ENCODE data around the gene ALDH4A1. TPM values are rescaled to one million over a fixed set of nuclear protein-coding genes. Genes with fewer than 3 reads are reported as not detected.

ALDH4A1 gene
- total RNA-seq, 1 experiment from 2014 or later, result 31.0 TPM

DNA sequence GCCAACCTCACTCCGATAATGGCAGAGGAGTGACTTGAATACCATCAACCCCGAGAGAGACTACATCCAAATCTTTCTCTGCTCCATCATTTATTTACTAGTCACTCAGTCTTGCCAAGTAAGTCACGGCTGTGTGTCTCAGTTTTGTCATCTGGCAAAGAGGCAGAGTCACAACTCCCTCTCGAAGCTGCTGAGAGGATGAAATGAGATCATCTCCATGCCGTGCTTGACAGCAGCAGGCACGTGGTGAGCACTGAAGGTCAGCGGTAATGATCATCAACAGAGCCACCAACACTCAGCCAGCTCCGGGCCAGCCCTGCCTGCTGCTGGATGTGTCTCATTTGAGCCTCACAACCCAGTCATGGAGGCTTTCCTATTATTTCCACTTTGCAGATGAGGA is 19.9 kb downstream of the ALDH4A1 start:
- ATAC-seq (no peak), DNase-seq (ENCODE audit: low spot score) (no peak)
- peaks cover 6% of the 10 kb centered on the region; the same call in 1 of the 2 replicates for H3K36me3 Mint-ChIP-seq
- no peak overlapping the region for H3K4me3 Mint-ChIP-seq
- CTCF ChIA-PET, result interaction anchor here (2.8 kb wide), 1 partner anchor 11 kb away, joined by 19 read pairs; no protein-coding TSS in a partner anchor
- H3K27ac Mint-ChIP-seq, result no peak overlapping the region
- H3K9me3 Mint-ChIP-seq, result no peaks in the 10 kb centered on the region
- no peaks in the 10 kb centered on the region; the same call in 1 of the 2 replicates for H3K4me1 Mint-ChIP-seq
- TF ChIP-seq SMAD3 (CRISPR knock-in tag; IDR thresholded peaks at IDR 0.05; ENCODE audit: borderline replicate concordance) (no peak), NFYB (CRISPR knock-in tag; conservative IDR thresholded peaks at IDR 0.05; ENCODE audit: low read depth) (no peak), FOXJ3 (CRISPR knock-in tag; IDR thresholded peaks at IDR 0.05; ENCODE audit: borderline replicate concordance) (no peak), CBFB (CRISPR knock-in tag; IDR thresholded peaks at IDR 0.05; ENCODE audit: low read depth) (no peak), E2F5 (CRISPR knock-in tag; IDR thresholded peaks at IDR 0.05) (no peak), MYBL2 (CRISPR knock-in tag; IDR thresholded peaks at IDR 0.05) (no peak), NFE2L1 (CRISPR knock-in tag; IDR thresholded peaks at IDR 0.05) (no peak), ZNF512 (CRISPR knock-in tag; IDR thresholded peaks at IDR 0.05; ENCODE audit: borderline replicate concordance) (no peak), ZNF317 (CRISPR knock-in tag; IDR thresholded peaks at IDR 0.05; ENCODE audit: borderline replicate concordance, low read depth) (no peak), ZNF396 (CRISPR knock-in tag; IDR thresholded peaks at IDR 0.05; ENCODE audit: borderline replicate concordance) (no peak), SOX15 (CRISPR knock-in tag; IDR thresholded peaks at IDR 0.05) (no peak), TCF7 (CRISPR knock-in tag; IDR thresholded peaks at IDR 0.05; ENCODE audit: low read depth) (no peak), TEAD4 (CRISPR knock-in tag; IDR thresholded peaks at IDR 0.05) (no peak), FOXP1 (CRISPR knock-in tag; IDR thresholded peaks at IDR 0.05; ENCODE audit: borderline replicate concordance) (no peak)
- TF ChIP-seq, protein P1, sequence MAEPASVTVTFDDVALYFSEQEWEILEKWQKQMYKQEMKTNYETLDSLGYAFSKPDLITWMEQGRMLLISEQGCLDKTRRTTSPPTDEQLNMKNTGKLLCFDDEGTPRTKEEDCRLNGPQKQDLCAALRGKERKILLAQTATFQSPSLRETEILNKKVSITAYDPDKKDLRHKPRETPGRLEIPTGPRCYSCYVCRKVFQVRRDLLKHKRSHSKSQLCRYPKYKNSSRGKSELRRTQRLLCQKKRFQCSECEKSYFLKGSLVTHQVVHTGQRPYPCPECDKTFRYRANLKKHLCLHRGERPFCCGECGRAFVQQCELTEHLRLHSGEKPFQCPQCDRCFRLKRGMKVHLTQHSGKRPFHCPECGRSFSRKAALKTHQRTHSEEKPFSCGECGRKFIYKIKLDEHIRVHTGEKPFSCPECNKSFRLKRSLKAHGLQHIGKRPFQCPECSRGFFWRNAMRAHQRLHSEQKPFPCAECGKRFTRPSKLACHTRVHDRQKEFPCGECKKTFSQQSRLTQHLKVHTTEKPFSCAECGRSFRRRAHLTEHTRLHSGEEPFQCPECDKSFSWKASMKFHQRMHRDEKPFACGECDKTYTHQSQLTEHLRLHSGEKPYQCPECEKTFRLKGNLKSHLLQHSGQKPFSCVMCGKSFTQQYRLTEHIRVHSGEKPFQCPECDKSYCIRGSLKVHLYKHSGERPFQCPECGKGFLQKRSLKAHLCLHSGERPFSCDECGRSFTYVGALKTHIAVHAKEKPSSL (CRISPR knock-in tag; conservative IDR thresholded peaks at IDR 0.05), result no peak
- TF ChIP-seq, protein P2, sequence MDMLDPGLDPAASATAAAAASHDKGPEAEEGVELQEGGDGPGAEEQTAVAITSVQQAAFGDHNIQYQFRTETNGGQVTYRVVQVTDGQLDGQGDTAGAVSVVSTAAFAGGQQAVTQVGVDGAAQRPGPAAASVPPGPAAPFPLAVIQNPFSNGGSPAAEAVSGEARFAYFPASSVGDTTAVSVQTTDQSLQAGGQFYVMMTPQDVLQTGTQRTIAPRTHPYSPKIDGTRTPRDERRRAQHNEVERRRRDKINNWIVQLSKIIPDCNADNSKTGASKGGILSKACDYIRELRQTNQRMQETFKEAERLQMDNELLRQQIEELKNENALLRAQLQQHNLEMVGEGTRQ (CRISPR knock-in tag; IDR thresholded peaks at IDR 0.05), result no peak
- TF ChIP-seq, protein P3, sequence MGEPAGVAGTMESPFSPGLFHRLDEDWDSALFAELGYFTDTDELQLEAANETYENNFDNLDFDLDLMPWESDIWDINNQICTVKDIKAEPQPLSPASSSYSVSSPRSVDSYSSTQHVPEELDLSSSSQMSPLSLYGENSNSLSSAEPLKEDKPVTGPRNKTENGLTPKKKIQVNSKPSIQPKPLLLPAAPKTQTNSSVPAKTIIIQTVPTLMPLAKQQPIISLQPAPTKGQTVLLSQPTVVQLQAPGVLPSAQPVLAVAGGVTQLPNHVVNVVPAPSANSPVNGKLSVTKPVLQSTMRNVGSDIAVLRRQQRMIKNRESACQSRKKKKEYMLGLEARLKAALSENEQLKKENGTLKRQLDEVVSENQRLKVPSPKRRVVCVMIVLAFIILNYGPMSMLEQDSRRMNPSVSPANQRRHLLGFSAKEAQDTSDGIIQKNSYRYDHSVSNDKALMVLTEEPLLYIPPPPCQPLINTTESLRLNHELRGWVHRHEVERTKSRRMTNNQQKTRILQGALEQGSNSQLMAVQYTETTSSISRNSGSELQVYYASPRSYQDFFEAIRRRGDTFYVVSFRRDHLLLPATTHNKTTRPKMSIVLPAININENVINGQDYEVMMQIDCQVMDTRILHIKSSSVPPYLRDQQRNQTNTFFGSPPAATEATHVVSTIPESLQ (CRISPR knock-in tag; IDR thresholded peaks at IDR 0.05), result no peak
- TF ChIP-seq, protein P4, sequence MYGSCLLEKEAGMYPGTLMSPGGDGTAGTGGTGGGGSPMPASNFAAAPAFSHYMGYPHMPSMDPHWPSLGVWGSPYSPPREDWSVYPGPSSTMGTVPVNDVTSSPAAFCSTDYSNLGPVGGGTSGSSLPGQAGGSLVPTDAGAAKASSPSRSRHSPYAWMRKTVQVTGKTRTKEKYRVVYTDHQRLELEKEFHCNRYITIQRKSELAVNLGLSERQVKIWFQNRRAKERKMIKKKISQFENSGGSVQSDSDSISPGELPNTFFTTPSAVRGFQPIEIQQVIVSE (CRISPR knock-in tag; IDR thresholded peaks at IDR 0.05; ENCODE audit: borderline replicate concordance), result no peak
- H3K27me3 Mint-ChIP-seq (ENCODE audit: low read depth), result no peaks in the 10 kb centered on the region
- POLR2A ChIA-PET, result no interaction called here
